Upper lobe of left lung (tissue), 4 donors: ENCODE data around the gene NR3C2.

Source experiments
- EP300 ChIP-seq, 4 donors: sonication (generic); formaldehyde crosslinking; IDR thresholded peaks; one replicate each; pipeline ENCODE4 v1.5.1; 2017; ENCODE audit warnings: antibody characterized with exemption in 4 of 4, control low read depth in 2 of 4
- POLR2A ChIP-seq, 4 donors: fragments of 450-650 bp; IDR thresholded peaks; one replicate each; pipeline ENCODE4 v1.5.1; 2016 to 2017; ENCODE audit warnings: antibody characterized with exemption in 4 of 4, mild to moderate bottlenecking in 2 of 4
- TF ChIP-seq, protein P1 (sequence below), 6 experiments: fragments of 450-650 bp in 4 of 6; fragments of 200-600 bp in 2 of 6; sonication (generic) in 2 of 6; IDR thresholded peaks; one replicate each; pipeline ENCODE4 v1.5.1; 2016 to 2019; ENCODE audit warnings: antibody characterized with exemption in 6 of 6

DNA sequence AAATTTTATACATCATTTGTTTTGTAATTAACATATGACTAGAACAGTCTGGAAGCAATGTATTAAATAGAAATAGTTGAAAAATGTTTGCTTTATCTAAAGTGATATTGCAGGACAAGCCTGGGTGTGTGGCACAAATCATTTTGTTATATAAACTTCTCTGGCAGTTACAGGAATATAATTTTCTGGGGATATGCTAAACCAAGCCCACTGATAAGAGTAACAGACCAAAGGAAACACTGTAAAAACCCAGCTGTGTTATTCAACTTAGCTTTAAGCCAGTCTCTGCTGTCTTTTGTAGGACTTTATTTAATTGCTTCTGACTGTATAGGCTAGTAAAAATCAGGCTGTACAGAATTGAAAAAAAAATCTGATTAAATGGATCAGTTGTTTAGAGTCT is 156.2 kb downstream of the NR3C2 start:
- TF ChIP-seq, protein P1, sequence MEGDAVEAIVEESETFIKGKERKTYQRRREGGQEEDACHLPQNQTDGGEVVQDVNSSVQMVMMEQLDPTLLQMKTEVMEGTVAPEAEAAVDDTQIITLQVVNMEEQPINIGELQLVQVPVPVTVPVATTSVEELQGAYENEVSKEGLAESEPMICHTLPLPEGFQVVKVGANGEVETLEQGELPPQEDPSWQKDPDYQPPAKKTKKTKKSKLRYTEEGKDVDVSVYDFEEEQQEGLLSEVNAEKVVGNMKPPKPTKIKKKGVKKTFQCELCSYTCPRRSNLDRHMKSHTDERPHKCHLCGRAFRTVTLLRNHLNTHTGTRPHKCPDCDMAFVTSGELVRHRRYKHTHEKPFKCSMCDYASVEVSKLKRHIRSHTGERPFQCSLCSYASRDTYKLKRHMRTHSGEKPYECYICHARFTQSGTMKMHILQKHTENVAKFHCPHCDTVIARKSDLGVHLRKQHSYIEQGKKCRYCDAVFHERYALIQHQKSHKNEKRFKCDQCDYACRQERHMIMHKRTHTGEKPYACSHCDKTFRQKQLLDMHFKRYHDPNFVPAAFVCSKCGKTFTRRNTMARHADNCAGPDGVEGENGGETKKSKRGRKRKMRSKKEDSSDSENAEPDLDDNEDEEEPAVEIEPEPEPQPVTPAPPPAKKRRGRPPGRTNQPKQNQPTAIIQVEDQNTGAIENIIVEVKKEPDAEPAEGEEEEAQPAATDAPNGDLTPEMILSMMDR (IDR thresholded peaks at IDR 0.05) = no peak
- TF ChIP-seq EP300 (IDR thresholded peaks at IDR 0.05) (no peak), POLR2A (IDR thresholded peaks at IDR 0.05) (no peak)
